GM23338 (cell line): Measurements from ENCODE around the gene RPL15. TPM values are rescaled to one million over a fixed set of nuclear protein-coding genes. Genes with fewer than 3 reads are reported as not detected.
A peak's percentile ranks its signal among the peaks of the same experiment; 100 is the strongest.

Source experiments
- ATAC-seq: fragments of 200-7000 bp; cut with Tn5 transposase; 3 replicates; pipeline ENCODE4 v1.9.1; 2020
- DNase-seq: peaks from one replicate; pipeline ENCODE4 v3.0.0-alpha.2; 2015; ENCODE audit warnings: low spot score
- H2AFZ ChIP-seq: fragments of 200-600 bp; sonication (generic); 2 replicates; pipeline ENCODE4 v1.8.0; 2016; ENCODE audit warnings: antibody characterized with exemption, mild to moderate bottlenecking, moderate library complexity
- H3F3A ChIP-seq: fragments of 200-600 bp; sonication (generic); replicated peaks from 2 replicates; pipeline ENCODE4 v1.8.0; 2017; ENCODE audit warnings: antibody characterized with exemption, mixed run types, low read depth
- H3K27ac ChIP-seq: fragments of 200-600 bp; sonication (generic); 2 replicates; pipeline ENCODE4 v1.6.1; 2016; ENCODE audit warnings: low read depth
- H3K27me3 ChIP-seq: fragments of 200-600 bp; sonication (generic); 2 replicates; pipeline ENCODE4 v1.8.0; 2016; ENCODE audit warnings: mild to moderate bottlenecking, mixed run types, moderate library complexity; ENCODE audit not compliant: insufficient read depth
- H3K36me3 ChIP-seq: fragments of 200-600 bp; sonication (generic); 2 replicates; pipeline ENCODE4 v1.8.0; 2016; ENCODE audit warnings: mild to moderate bottlenecking; ENCODE audit not compliant: insufficient read depth
- H3K4me1 ChIP-seq: fragments of 200-600 bp; sonication (generic); 2 replicates; pipeline ENCODE4 v1.8.0; 2016; ENCODE audit warnings: mild to moderate bottlenecking, moderate library complexity; ENCODE audit not compliant: insufficient read depth
- H3K4me2 ChIP-seq: fragments of 200-600 bp; sonication (generic); 2 replicates; pipeline ENCODE4 v1.7.1; 2017; ENCODE audit warnings: mixed run types
- H3K4me3 ChIP-seq: fragments of 200-600 bp; sonication (generic); 2 replicates; pipeline ENCODE4 v1.6.1; 2016; ENCODE audit warnings: mixed run types
- H3K79me2 ChIP-seq: fragments of 200-600 bp; sonication (generic); replicated peaks from 2 replicates; pipeline ENCODE4 v1.8.0; 2017; ENCODE audit warnings: mild to moderate bottlenecking; ENCODE audit not compliant: insufficient read depth
- H3K9me2 ChIP-seq: fragments of 200-600 bp; sonication (generic); 2 replicates; pipeline ENCODE4 v1.8.0; 2017; ENCODE audit not compliant: insufficient read depth
- H4K20me1 ChIP-seq: fragments of 200-600 bp; sonication (generic); replicated peaks from 2 replicates; pipeline ENCODE4 v1.8.0; 2017; ENCODE audit warnings: mild to moderate bottlenecking; ENCODE audit not compliant: insufficient read depth
- H3K27ac Mint-ChIP-seq: 2 replicates; pipeline ENCODE4 v1.8.0; 2020; ENCODE audit warnings: inconsistent platforms, mild to moderate bottlenecking, moderate library complexity, mixed read lengths
- H3K27me3 Mint-ChIP-seq: 3 replicates; pipeline ENCODE4 v1.8.0; 2022; ENCODE audit warnings: low read depth, mild to moderate bottlenecking, moderate library complexity, mixed read lengths, inconsistent platforms; ENCODE audit not compliant: insufficient read depth, poor library complexity
- H3K36me3 Mint-ChIP-seq: 3 replicates; pipeline ENCODE4 v1.8.0; 2021; ENCODE audit warnings: low read depth, mild to moderate bottlenecking, inconsistent platforms, moderate library complexity, mixed read lengths
- H3K4me1 Mint-ChIP-seq: 3 replicates; pipeline ENCODE4 v1.8.0; 2020; ENCODE audit warnings: mild to moderate bottlenecking, inconsistent platforms, mixed read lengths
- H3K4me3 Mint-ChIP-seq: 3 replicates; pipeline ENCODE4 v1.8.0; 2021; ENCODE audit warnings: moderate library complexity, mild to moderate bottlenecking, inconsistent platforms, mixed read lengths
- H3K9me3 Mint-ChIP-seq: 3 replicates; pipeline ENCODE4 v1.8.0; 2020; ENCODE audit warnings: moderate library complexity, mild to moderate bottlenecking, inconsistent platforms, mixed read lengths
- CREB1 ChIP-seq: fragments of 250-450 bp; sonication (Bioruptor Pico); IDR thresholded peaks from 2 replicates; pipeline ENCODE4 v1.5.0; 2020; ENCODE audit warnings: low read depth, mild to moderate bottlenecking, moderate library complexity
- EZH2 ChIP-seq: fragments of 200-600 bp; sonication (generic); IDR thresholded peaks from one replicate; pipeline ENCODE4 v1.8.0; 2017; ENCODE audit warnings: antibody characterized with exemption, mild to moderate bottlenecking, low read depth; ENCODE audit not compliant: unreplicated experiment
- EZH2phosphoT487 ChIP-seq: fragments of 200-600 bp; sonication (generic); IDR thresholded peaks from one replicate; pipeline ENCODE4 v1.8.1; 2018; ENCODE audit warnings: antibody characterized with exemption; ENCODE audit not compliant: unreplicated experiment
- NANOG ChIP-seq: IDR thresholded peaks from 2 replicates; pipeline ENCODE4 v1.6.1; 2016; ENCODE audit warnings: antibody characterized with exemption, borderline replicate concordance
- POLR2AphosphoS5 ChIP-seq: IDR thresholded peaks from 2 replicates; pipeline ENCODE4 v1.6.1; 2016; ENCODE audit warnings: antibody characterized with exemption, low read depth
- STAT1 ChIP-seq: IDR thresholded peaks from one replicate; pipeline ENCODE4 v1.6.1; 2016; ENCODE audit warnings: antibody characterized with exemption; ENCODE audit not compliant: unreplicated experiment
- ZNF114 ChIP-seq: fragments of 250-450 bp; sonication (Bioruptor Pico); IDR thresholded peaks from 2 replicates; pipeline ENCODE4 v1.5.0; 2020; ENCODE audit warnings: mild to moderate bottlenecking, moderate library complexity
- ZNF331 ChIP-seq: fragments of 250-450 bp; sonication (Bioruptor Pico); IDR thresholded peaks from 2 replicates; pipeline ENCODE4 v1.5.0; 2020; ENCODE audit warnings: low read depth, mild to moderate bottlenecking, moderate library complexity
- long read RNA-seq: library from polyadenylated mRNA; unstranded; transcript quantifications from one replicate; pipeline ENCODE4 v2.0.0, GENCODE V29; 2020; ENCODE audit not compliant: unreplicated experiment
- polyA plus RNA-seq: library from polyadenylated mRNA; unstranded; fragments of >200 nt; fragmentation: Nextera tagmentation; extraction: Ambion mirVana; gene quantifications from 2 replicates; pipeline ENCODE4 v1.2.1, GENCODE V29; 2016
- total RNA-seq: library from RNA; depleted of rRNA; stranded (reverse); fragments of >200 nt; shearing (Covaris generic); gene quantifications from 2 replicates; pipeline ENCODE4 v1.2.3, GENCODE V29; 2014; rRNA removed
- TF ChIP-seq, protein P1 (sequence below): fragments of 250-450 bp; sonication (Bioruptor Pico); IDR thresholded peaks from 2 replicates; pipeline ENCODE4 v1.5.0; 2020; ENCODE audit warnings: mild to moderate bottlenecking, moderate library complexity
- TF ChIP-seq, protein P2 (sequence below): IDR thresholded peaks from 2 replicates; pipeline ENCODE4 v1.6.1; 2016; ENCODE audit warnings: antibody characterized with exemption
- TF ChIP-seq, protein P3 (sequence below), 2 experiments: fragments of 200-600 bp in 1 of 2; sonication (generic) in 1 of 2; conservative IDR thresholded peaks; 2 replicates each; pipeline versions ENCODE4 v1.5.1 to v1.6.1; 2016 to 2017; ENCODE audit warnings: antibody characterized with exemption in 2 of 2, low read depth in 2 of 2, mild to moderate bottlenecking in 2 of 2, moderate library complexity in 1 of 2
- TF ChIP-seq, protein P4 (sequence below): IDR thresholded peaks from one replicate; pipeline ENCODE4 v1.6.1; 2018; ENCODE audit warnings: antibody characterized with exemption; ENCODE audit not compliant: unreplicated experiment

RPL15 gene
- total RNA-seq: 2,713 and 2,868 TPM in 2 replicates
- polyA plus RNA-seq: 3,117 and 3,223 TPM in 2 replicates
- long read RNA-seq, transcript RPL15-202 (3 exons, 820 nt): minor isoform, 127 of 2,676 reads
- long read RNA-seq, transcript RPL15-201 (4 exons, 2,730 nt): major isoform, 2,278 of 2,676 reads
- long read RNA-seq, transcript RPL15-215 (4 exons, 824 nt): minor isoform, 43 of 2,676 reads
- long read RNA-seq, transcript RPL15-208 (4 exons, 1,063 nt): minor isoform, 166 of 2,676 reads
- long read RNA-seq, partial matches to known transcripts: 5 of 2,676 reads
- long read RNA-seq, other reads (novel, unspliced or antisense): 31 of 2,676 reads

DNA sequence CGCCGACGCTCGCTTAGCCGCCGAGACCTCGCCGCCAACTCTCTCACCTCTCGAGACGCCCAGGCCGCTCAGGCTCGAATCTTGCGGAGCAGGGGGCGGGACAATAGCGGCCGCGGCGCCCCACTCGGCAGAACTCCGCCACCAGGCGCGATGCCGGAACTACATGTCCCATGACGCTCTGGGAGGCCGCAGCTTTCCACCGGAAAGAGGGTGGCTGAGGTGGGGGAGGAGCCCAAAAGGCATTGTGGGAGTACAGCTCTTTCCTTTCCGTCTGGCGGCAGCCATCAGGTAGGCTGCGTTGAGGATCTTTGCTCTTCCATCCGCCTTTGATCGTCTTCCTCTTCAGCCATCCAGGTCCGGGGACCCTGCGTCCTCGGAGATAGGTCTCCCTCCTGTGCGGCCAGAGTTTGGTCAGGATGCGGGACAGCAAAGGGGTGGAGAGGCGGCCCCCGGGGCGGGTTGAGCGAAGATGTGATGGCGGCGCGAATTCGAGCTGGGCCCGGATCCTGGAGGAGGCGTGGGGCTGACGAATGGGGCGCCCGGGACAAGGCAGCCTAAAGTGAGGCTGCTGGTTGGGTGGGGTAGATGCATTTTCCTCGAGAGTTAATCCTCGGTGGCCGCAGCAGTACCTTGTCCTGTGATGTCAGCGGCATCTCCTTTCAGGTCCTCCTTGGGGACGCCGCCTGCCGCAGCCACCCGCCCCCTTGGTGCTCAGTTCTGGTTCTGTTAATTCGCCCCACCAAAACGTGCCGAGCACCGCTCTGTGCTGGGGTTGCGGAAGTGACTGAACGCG, at the start of gene RPL15, which contains the start of gene NKIRAS1:
Gene RPL15, plus strand, starts transcription at position 247 of the 793 bp plus-strand sequence. CDS start 728 bp downstream, outside the sequence.
Gene NKIRAS1, minus strand, starts transcription at position 105 of the 793 bp plus-strand sequence. CDS start 6,086 bp downstream, outside the sequence.
- peak; percentile 87 for ATAC-seq
- Histone ChIP-seq H2AFZ (peak within 1 kb of the TSS; percentile 73), H3K36me3 (peaks cover 21% of the 10 kb centered on the region), H3K4me1 (peaks cover 21% of the 10 kb centered on the region), H3K27me3 (peaks cover 10% of the 10 kb centered on the region), H3K4me3 (peak within 1 kb of the TSS; percentile 91), H3F3A (peaks cover 23% of the 10 kb centered on the region), H3K79me2 (peaks cover 65% of the 10 kb centered on the region), H4K20me1 (peaks cover 14% of the 10 kb centered on the region), H3K9me2 (no peaks in the 10 kb centered on the region), H3K27ac (peak within 1 kb of the TSS; percentile 91), H3K4me2 (peak within 1 kb of the TSS; percentile 96)
- Mint-ChIP-seq H3K36me3 (peaks cover 49% of the 10 kb centered on the region), H3K27ac (peak within 1 kb of the TSS; percentile 100), H3K4me3 (peak within 1 kb of the TSS; percentile 100), H3K27me3 (peaks cover 22% of the 10 kb centered on the region), H3K9me3 (no peaks in the 10 kb centered on the region), H3K4me1 (peaks cover 28% of the 10 kb centered on the region)
- DNase-seq: peak; percentile 99
- TF ChIP-seq, protein P1, sequence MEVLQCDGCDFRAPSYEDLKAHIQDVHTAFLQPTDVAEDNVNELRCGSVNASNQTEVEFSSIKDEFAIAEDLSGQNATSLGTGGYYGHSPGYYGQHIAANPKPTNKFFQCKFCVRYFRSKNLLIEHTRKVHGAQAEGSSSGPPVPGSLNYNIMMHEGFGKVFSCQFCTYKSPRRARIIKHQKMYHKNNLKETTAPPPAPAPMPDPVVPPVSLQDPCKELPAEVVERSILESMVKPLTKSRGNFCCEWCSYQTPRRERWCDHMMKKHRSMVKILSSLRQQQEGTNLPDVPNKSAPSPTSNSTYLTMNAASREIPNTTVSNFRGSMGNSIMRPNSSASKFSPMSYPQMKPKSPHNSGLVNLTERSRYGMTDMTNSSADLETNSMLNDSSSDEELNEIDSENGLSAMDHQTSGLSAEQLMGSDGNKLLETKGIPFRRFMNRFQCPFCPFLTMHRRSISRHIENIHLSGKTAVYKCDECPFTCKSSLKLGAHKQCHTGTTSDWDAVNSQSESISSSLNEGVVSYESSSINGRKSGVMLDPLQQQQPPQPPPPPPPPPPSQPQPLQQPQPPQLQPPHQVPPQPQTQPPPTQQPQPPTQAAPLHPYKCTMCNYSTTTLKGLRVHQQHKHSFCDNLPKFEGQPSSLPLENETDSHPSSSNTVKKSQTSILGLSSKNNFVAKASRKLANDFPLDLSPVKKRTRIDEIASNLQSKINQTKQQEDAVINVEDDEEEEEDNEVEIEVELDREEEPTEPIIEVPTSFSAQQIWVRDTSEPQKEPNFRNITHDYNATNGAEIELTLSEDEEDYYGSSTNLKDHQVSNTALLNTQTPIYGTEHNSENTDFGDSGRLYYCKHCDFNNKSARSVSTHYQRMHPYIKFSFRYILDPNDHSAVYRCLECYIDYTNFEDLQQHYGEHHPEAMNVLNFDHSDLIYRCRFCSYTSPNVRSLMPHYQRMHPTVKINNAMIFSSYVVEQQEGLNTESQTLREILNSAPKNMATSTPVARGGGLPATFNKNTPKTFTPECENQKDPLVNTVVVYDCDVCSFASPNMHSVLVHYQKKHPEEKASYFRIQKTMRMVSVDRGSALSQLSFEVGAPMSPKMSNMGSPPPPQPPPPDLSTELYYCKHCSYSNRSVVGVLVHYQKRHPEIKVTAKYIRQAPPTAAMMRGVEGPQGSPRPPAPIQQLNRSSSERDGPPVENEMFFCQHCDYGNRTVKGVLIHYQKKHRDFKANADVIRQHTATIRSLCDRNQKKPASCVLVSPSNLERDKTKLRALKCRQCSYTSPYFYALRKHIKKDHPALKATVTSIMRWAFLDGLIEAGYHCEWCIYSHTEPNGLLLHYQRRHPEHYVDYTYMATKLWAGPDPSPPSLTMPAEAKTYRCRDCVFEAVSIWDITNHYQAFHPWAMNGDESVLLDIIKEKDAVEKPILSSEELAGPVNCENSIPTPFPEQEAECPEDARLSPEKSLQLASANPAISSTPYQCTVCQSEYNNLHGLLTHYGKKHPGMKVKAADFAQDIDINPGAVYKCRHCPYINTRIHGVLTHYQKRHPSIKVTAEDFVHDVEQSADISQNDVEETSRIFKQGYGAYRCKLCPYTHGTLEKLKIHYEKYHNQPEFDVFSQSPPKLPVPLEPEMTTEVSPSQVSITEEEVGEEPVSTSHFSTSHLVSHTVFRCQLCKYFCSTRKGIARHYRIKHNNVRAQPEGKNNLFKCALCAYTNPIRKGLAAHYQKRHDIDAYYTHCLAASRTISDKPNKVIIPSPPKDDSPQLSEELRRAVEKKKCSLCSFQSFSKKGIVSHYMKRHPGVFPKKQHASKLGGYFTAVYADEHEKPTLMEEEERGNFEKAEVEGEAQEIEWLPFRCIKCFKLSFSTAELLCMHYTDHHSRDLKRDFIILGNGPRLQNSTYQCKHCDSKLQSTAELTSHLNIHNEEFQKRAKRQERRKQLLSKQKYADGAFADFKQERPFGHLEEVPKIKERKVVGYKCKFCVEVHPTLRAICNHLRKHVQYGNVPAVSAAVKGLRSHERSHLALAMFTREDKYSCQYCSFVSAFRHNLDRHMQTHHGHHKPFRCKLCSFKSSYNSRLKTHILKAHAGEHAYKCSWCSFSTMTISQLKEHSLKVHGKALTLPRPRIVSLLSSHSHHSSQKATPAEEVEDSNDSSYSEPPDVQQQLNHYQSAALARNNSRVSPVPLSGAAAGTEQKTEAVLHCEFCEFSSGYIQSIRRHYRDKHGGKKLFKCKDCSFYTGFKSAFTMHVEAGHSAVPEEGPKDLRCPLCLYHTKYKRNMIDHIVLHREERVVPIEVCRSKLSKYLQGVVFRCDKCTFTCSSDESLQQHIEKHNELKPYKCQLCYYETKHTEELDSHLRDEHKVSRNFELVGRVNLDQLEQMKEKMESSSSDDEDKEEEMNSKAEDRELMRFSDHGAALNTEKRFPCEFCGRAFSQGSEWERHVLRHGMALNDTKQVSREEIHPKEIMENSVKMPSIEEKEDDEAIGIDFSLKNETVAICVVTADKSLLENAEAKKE (CRISPR knock-in tag): no peak
- TF ChIP-seq, protein P2, sequence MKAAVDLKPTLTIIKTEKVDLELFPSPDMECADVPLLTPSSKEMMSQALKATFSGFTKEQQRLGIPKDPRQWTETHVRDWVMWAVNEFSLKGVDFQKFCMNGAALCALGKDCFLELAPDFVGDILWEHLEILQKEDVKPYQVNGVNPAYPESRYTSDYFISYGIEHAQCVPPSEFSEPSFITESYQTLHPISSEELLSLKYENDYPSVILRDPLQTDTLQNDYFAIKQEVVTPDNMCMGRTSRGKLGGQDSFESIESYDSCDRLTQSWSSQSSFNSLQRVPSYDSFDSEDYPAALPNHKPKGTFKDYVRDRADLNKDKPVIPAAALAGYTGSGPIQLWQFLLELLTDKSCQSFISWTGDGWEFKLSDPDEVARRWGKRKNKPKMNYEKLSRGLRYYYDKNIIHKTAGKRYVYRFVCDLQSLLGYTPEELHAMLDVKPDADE: peak; percentile 97
- no peak for TF ChIP-seq NANOG
- TF ChIP-seq, protein P3, sequence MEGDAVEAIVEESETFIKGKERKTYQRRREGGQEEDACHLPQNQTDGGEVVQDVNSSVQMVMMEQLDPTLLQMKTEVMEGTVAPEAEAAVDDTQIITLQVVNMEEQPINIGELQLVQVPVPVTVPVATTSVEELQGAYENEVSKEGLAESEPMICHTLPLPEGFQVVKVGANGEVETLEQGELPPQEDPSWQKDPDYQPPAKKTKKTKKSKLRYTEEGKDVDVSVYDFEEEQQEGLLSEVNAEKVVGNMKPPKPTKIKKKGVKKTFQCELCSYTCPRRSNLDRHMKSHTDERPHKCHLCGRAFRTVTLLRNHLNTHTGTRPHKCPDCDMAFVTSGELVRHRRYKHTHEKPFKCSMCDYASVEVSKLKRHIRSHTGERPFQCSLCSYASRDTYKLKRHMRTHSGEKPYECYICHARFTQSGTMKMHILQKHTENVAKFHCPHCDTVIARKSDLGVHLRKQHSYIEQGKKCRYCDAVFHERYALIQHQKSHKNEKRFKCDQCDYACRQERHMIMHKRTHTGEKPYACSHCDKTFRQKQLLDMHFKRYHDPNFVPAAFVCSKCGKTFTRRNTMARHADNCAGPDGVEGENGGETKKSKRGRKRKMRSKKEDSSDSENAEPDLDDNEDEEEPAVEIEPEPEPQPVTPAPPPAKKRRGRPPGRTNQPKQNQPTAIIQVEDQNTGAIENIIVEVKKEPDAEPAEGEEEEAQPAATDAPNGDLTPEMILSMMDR (conservative IDR thresholded peaks at IDR 0.05; ENCODE audit: low read depth in 2 of 2): no peak
- peak; percentile 53; the same call in 1 of the 2 replicates for TF ChIP-seq CREB1 (CRISPR knock-in tag)
- TF ChIP-seq, protein P4, sequence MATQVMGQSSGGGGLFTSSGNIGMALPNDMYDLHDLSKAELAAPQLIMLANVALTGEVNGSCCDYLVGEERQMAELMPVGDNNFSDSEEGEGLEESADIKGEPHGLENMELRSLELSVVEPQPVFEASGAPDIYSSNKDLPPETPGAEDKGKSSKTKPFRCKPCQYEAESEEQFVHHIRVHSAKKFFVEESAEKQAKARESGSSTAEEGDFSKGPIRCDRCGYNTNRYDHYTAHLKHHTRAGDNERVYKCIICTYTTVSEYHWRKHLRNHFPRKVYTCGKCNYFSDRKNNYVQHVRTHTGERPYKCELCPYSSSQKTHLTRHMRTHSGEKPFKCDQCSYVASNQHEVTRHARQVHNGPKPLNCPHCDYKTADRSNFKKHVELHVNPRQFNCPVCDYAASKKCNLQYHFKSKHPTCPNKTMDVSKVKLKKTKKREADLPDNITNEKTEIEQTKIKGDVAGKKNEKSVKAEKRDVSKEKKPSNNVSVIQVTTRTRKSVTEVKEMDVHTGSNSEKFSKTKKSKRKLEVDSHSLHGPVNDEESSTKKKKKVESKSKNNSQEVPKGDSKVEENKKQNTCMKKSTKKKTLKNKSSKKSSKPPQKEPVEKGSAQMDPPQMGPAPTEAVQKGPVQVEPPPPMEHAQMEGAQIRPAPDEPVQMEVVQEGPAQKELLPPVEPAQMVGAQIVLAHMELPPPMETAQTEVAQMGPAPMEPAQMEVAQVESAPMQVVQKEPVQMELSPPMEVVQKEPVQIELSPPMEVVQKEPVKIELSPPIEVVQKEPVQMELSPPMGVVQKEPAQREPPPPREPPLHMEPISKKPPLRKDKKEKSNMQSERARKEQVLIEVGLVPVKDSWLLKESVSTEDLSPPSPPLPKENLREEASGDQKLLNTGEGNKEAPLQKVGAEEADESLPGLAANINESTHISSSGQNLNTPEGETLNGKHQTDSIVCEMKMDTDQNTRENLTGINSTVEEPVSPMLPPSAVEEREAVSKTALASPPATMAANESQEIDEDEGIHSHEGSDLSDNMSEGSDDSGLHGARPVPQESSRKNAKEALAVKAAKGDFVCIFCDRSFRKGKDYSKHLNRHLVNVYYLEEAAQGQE: peak; percentile 46
- no peak for TF ChIP-seq ZNF114 (CRISPR knock-in tag)
- peak; percentile 100 for TF ChIP-seq POLR2AphosphoS5
- TF ChIP-seq STAT1: no peak
- no peak for TF ChIP-seq EZH2phosphoT487
- TF ChIP-seq EZH2: no peak
- TF ChIP-seq ZNF331: no peak
